Smooth muscle cell (in vitro differentiated cells): ENCODE results near the gene THAP9. TPM values are rescaled to one million over a fixed set of nuclear protein-coding genes. Genes with fewer than 3 reads are reported as not detected.

Source experiments
- DNase-seq: peaks from one replicate; lab custom pipeline; 2025; ENCODE audit not compliant: unreplicated experiment; lab: John Stamatoyannopoulos, UW
- H2AFZ ChIP-seq: fragments of 200-600 bp; sonication (generic); 2 replicates; pipeline ENCODE4 v1.6.0; 2016; ENCODE audit warnings: antibody characterized with exemption, low read depth, mild to moderate bottlenecking
- H3F3A ChIP-seq: fragments of 200-600 bp; sonication (generic); 2 replicates; pipeline ENCODE4 v1.6.0; 2017; ENCODE audit warnings: antibody characterized with exemption, low read depth
- H3K27ac ChIP-seq: fragments of 200-600 bp; sonication (generic); 2 replicates; pipeline ENCODE4 v1.5.1; 2016; ENCODE audit warnings: low read depth, mild to moderate bottlenecking
- H3K27me3 ChIP-seq: fragments of 200-600 bp; sonication (generic); 2 replicates; pipeline ENCODE4 v1.6.1; 2016; ENCODE audit warnings: low read depth, mild to moderate bottlenecking
- H3K36me3 ChIP-seq: fragments of 200-600 bp; sonication (generic); 2 replicates; pipeline ENCODE4 v1.5.1; 2016; ENCODE audit warnings: low read depth
- H3K4me1 ChIP-seq: fragments of 200-600 bp; sonication (generic); 2 replicates; pipeline ENCODE4 v1.5.1; 2016; ENCODE audit warnings: low read depth
- H3K4me2 ChIP-seq: fragments of 200-600 bp; sonication (generic); 2 replicates; pipeline ENCODE4 v1.6.0; 2016; ENCODE audit warnings: mild to moderate bottlenecking
- H3K4me3 ChIP-seq: fragments of 200-600 bp; sonication (generic); 2 replicates; pipeline ENCODE4 v1.5.1; 2016; ENCODE audit warnings: mild to moderate bottlenecking
- H3K79me2 ChIP-seq: fragments of 200-600 bp; sonication (generic); 2 replicates; pipeline ENCODE4 v1.6.0; 2016; ENCODE audit warnings: low read depth, mild to moderate bottlenecking
- H3K9ac ChIP-seq: fragments of 200-600 bp; sonication (generic); 2 replicates; pipeline ENCODE4 v1.6.0; 2016; ENCODE audit warnings: low read depth
- H3K9me3 ChIP-seq: fragments of 200-600 bp; sonication (generic); replicated peaks from 2 replicates; pipeline ENCODE4 v1.5.1; 2016; ENCODE audit warnings: low read depth
- H4K20me1 ChIP-seq: fragments of 200-600 bp; sonication (generic); 2 replicates; pipeline ENCODE4 v1.6.0; 2016; ENCODE audit warnings: low read depth
- CTCF ChIP-seq: fragments of 200-600 bp; sonication (generic); IDR thresholded peaks from 2 replicates; pipeline ENCODE4 v1.5.1; 2017; ENCODE audit warnings: borderline replicate concordance, mild to moderate bottlenecking, antibody characterized with exemption; ENCODE audit not compliant: insufficient read depth, poor library complexity, severe bottlenecking
- WGBS: methylation state at CpG from one replicate; pipeline ENCODE4 v1.1.7; 2016; ENCODE audit warnings: low lambda C conversion rate; 5-methylcytosine and 5-hydroxymethylcytosine counted together
- polyA plus RNA-seq: library from polyadenylated mRNA; unstranded; fragments of >200 nt; fragmentation: Nextera tagmentation; extraction: Ambion mirVana; gene quantifications from 2 replicates; pipeline ENCODE4 v1.2.1, GENCODE V29; 2016
- total RNA-seq: library from RNA; depleted of rRNA; stranded (reverse); fragments of >200 nt; gene quantifications from 2 replicates; pipeline ENCODE4 v1.2.3, GENCODE V29; 2014

THAP9 gene
- total and polyA plus RNA-seq, 2 experiments from 2014 or later: 1.2 to 4.4 TPM

- no peak overlapping the region for H3K9ac ChIP-seq
- peaks cover 12% of the 10 kb centered on the region for H3F3A ChIP-seq
- no peaks in the 10 kb centered on the region for H3K27me3 ChIP-seq
- H3K4me3 ChIP-seq: no peak overlapping the region
- TF ChIP-seq CTCF: no peak
- no peak for DNase-seq
- no peaks in the 10 kb centered on the region for H3K9me3 ChIP-seq
- H3K27ac ChIP-seq: peak overlapping the region; percentile 17
- H3K36me3 ChIP-seq: peaks cover 14% of the 10 kb centered on the region
- H3K79me2 ChIP-seq: peaks cover 66% of the 10 kb centered on the region
- 95% methylated on average over 3 of the region's 3 CpGs for WGBS
- no peak overlapping the region for H3K4me2 ChIP-seq
- no peak overlapping the region for H2AFZ ChIP-seq
- peaks cover 37% of the 10 kb centered on the region for H4K20me1 ChIP-seq
- peaks cover 35% of the 10 kb centered on the region for H3K4me1 ChIP-seq
These were observed 6.6 kb upstream of the THAP9 start for GRCh38 chr4:82893942-82894341.

GRCh38 chr4:82896755-82897154 lies 3.8 kb upstream of the THAP9 start:
- Histone ChIP-seq H3K4me1 (peaks cover 34% of the 10 kb centered on the region), H3K4me3 (no peak overlapping the region), H3F3A (peaks cover 23% of the 10 kb centered on the region), H3K27ac (peak overlapping the region; percentile 17), H3K9me3 (no peaks in the 10 kb centered on the region), H3K79me2 (peaks cover 62% of the 10 kb centered on the region), H3K36me3 (peaks cover 14% of the 10 kb centered on the region), H4K20me1 (peaks cover 23% of the 10 kb centered on the region), H2AFZ (no peak overlapping the region), H3K9ac (no peak overlapping the region), H3K4me2 (peak overlapping the region; percentile 97), H3K27me3 (no peaks in the 10 kb centered on the region)
- WGBS: 100% methylated on average over 1 of the region's 1 CpG
- no peak for TF ChIP-seq CTCF
- no peak for DNase-seq

- WGBS: 34% methylated on average over 7 of the region's 7 CpGs
- Histone ChIP-seq H3K9ac (peak overlapping the region; percentile 90), H3K4me3 (peak overlapping the region; percentile 73), H3K9me3 (no peaks in the 10 kb centered on the region), H3K36me3 (peaks cover 10% of the 10 kb centered on the region), H3K27ac (peak overlapping the region; percentile 98), H3K4me1 (peaks cover 24% of the 10 kb centered on the region), H3K4me2 (peak overlapping the region; percentile 97), H3F3A (peaks cover 13% of the 10 kb centered on the region), H4K20me1 (peaks cover 23% of the 10 kb centered on the region), H2AFZ (no peak overlapping the region), H3K79me2 (peaks cover 75% of the 10 kb centered on the region), H3K27me3 (no peaks in the 10 kb centered on the region)
- peak; percentile 12 for TF ChIP-seq CTCF
- DNase-seq: no peak
These were observed 2.0 kb upstream of the THAP9 start for GRCh38 chr4:82898322-82899243.
